ENCODE results near the gene OSBPL7. TPM values are rescaled to one million over a fixed set of nuclear protein-coding genes. Genes with fewer than 3 reads are reported as not detected.

The OSBPL7 gene
- total and polyA plus RNA-seq, 4 donors: 0.51 to 2.4 (median 1.4) TPM

Other genes with a start within 250 kb of the OSBPL7 start
- gene KPNB1, start 171.9 kb downstream of the OSBPL7 start, total RNA-seq: 100 to 1,000 TPM; 111 to 114 TPM
- gene KPNB1, start 171.9 kb downstream of the OSBPL7 start, polyA plus RNA-seq: 10 to 100 TPM; 27.6 to 39.5 TPM
- 1 to 10 TPM; 1.4 to 1.5 TPM for gene TBKBP1, start 127.6 kb downstream of the OSBPL7 start, total RNA-seq
- gene TBKBP1, start 127.6 kb downstream of the OSBPL7 start, polyA plus RNA-seq: 1 to 10 TPM in 1 of 2 donors, under 1 TPM in 1; 0.25 to 2.0 TPM
- under 1 TPM; 0.19 to 0.59 TPM for gene TBX21, start 88.6 kb downstream of the OSBPL7 start, total RNA-seq
- under 1 TPM in 1 of 2 donors, not detected in 1; 0.25 TPM for gene TBX21, start 88.6 kb downstream of the OSBPL7 start, polyA plus RNA-seq
- gene MRPL10, start 9.7 kb upstream of the OSBPL7 start, total RNA-seq: 10 to 100 TPM; 10.2 to 10.6 TPM
- gene MRPL10, start 9.7 kb upstream of the OSBPL7 start, polyA plus RNA-seq: 10 to 100 TPM; 15.1 to 24.9 TPM
- under 1 TPM; under 0.01 to 0.28 TPM for gene LRRC46, start 9.9 kb upstream of the OSBPL7 start, total RNA-seq
- gene LRRC46, start 9.9 kb upstream of the OSBPL7 start, polyA plus RNA-seq: under 1 TPM; 0.36 to 0.43 TPM
- 10 to 100 TPM; 17.8 to 21.4 TPM for gene SCRN2, start 19.5 kb upstream of the OSBPL7 start, total RNA-seq
- gene SCRN2, start 19.5 kb upstream of the OSBPL7 start, polyA plus RNA-seq: 10 to 100 TPM; 19.2 to 27.4 TPM
- under 1 TPM; 0.08 to 0.09 TPM for gene SP6, start 29.4 kb upstream of the OSBPL7 start, total RNA-seq
- gene SP6, start 29.4 kb upstream of the OSBPL7 start, polyA plus RNA-seq: under 1 TPM; 0.03 to 0.04 TPM
- gene SP2, start 74.4 kb upstream of the OSBPL7 start, total RNA-seq: 1 to 10 TPM; 2.2 to 3.5 TPM
- 1 to 10 TPM; 4.1 to 5.7 TPM for gene SP2, start 74.4 kb upstream of the OSBPL7 start, polyA plus RNA-seq
- gene PNPO, start 119.8 kb upstream of the OSBPL7 start, total RNA-seq: 100 to 1,000 TPM in 1 of 2 donors, 10 to 100 TPM in 1; 27.8 to 102 TPM
- 10 to 100 TPM; 49.7 to 52.9 TPM for gene PNPO, start 119.8 kb upstream of the OSBPL7 start, polyA plus RNA-seq
- 10 to 100 TPM in 1 of 2 donors, 1 to 10 TPM in 1; 1.9 to 11.0 TPM for gene PRR15L, start 136.1 kb upstream of the OSBPL7 start, total RNA-seq
- gene PRR15L, start 136.1 kb upstream of the OSBPL7 start, polyA plus RNA-seq: 1 to 10 TPM in 1 of 2 donors, under 1 TPM in 1; 0.83 to 1.8 TPM
- gene CDK5RAP3, start 149.3 kb upstream of the OSBPL7 start, total RNA-seq: 100 to 1,000 TPM in 1 of 2 donors, 10 to 100 TPM in 1; 44.6 to 120 TPM
- gene CDK5RAP3, start 149.3 kb upstream of the OSBPL7 start, polyA plus RNA-seq: 10 to 100 TPM; 52.7 to 96.8 TPM
- gene COPZ2, start 216.0 kb upstream of the OSBPL7 start, total RNA-seq: 10 to 100 TPM in 1 of 2 donors, 1 to 10 TPM in 1; 2.6 to 13.3 TPM
- gene COPZ2, start 216.0 kb upstream of the OSBPL7 start, polyA plus RNA-seq: 10 to 100 TPM; 22.4 to 38.1 TPM
- gene NFE2L1, start 226.6 kb upstream of the OSBPL7 start, total RNA-seq: 10 to 100 TPM; 37.5 to 79.5 TPM
- gene NFE2L1, start 226.6 kb upstream of the OSBPL7 start, polyA plus RNA-seq: 10 to 100 TPM; 14.3 to 77.7 TPM

Data from liver (tissue), 4 donors.